Neutrophil (primary cell): ENCODE measurements around the gene CIBAR2.

Experiments used
- H3K27ac ChIP-seq: fragments of 200-600 bp; sonication (generic); 2 replicates; pipeline ENCODE4 v1.5.1; 2016; ENCODE audit warnings: mild to moderate bottlenecking, moderate library complexity
- H3K27me3 ChIP-seq: fragments of 200-600 bp; sonication (generic); 2 replicates; pipeline ENCODE4 v1.6.0; 2016; ENCODE audit warnings: mild to moderate bottlenecking
- H3K36me3 ChIP-seq: fragments of 200-600 bp; sonication (generic); 2 replicates; pipeline ENCODE4 v1.5.1; 2017
- H3K4me1 ChIP-seq, 2 experiments: fragments of 200-600 bp in 1 of 2; sonication (generic) in 1 of 2; 1 replicate in 1 of 2; 2 replicates in 1 of 2; pipeline versions ENCODE4 v1.5.1 to v1.6.1; 2013 to 2016; ENCODE audit warnings: low read depth in 1 of 2, low read length in 1 of 2, mild to moderate bottlenecking in 1 of 2, moderate library complexity in 1 of 2; ENCODE audit not compliant: control insufficient read depth in 1 of 2, insufficient read depth in 1 of 2
- H3K4me3 ChIP-seq, 2 experiments: fragments of 200-600 bp in 1 of 2; sonication (generic) in 1 of 2; 1 replicate in 1 of 2; 2 replicates in 1 of 2; pipeline ENCODE4 v1.5.1; 2013 to 2016; ENCODE audit warnings: low read depth in 1 of 2, low read length in 1 of 2, mild to moderate bottlenecking in 1 of 2, moderate library complexity in 1 of 2
- H3K9me3 ChIP-seq: fragments of 200-600 bp; sonication (generic); 2 replicates; pipeline ENCODE4 v1.5.1; 2016
- TF ChIP-seq, protein P1 (sequence below): fragments of 200-600 bp; sonication (generic); IDR thresholded peaks from 2 replicates; pipeline ENCODE4 v1.5.1; 2016; ENCODE audit warnings: antibody characterized with exemption

Gene CIBAR2

GRCh38 chr16:85062845-85063244 is 49.4 kb downstream of the CIBAR2 start:
- TF ChIP-seq, protein P1, sequence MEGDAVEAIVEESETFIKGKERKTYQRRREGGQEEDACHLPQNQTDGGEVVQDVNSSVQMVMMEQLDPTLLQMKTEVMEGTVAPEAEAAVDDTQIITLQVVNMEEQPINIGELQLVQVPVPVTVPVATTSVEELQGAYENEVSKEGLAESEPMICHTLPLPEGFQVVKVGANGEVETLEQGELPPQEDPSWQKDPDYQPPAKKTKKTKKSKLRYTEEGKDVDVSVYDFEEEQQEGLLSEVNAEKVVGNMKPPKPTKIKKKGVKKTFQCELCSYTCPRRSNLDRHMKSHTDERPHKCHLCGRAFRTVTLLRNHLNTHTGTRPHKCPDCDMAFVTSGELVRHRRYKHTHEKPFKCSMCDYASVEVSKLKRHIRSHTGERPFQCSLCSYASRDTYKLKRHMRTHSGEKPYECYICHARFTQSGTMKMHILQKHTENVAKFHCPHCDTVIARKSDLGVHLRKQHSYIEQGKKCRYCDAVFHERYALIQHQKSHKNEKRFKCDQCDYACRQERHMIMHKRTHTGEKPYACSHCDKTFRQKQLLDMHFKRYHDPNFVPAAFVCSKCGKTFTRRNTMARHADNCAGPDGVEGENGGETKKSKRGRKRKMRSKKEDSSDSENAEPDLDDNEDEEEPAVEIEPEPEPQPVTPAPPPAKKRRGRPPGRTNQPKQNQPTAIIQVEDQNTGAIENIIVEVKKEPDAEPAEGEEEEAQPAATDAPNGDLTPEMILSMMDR = no peak
- H3K4me1 ChIP-seq = peaks cover 60 to 65% of the 10 kb centered on the region in 2 experiments
- H3K9me3 ChIP-seq = no peaks in the 10 kb centered on the region
- H3K4me3 ChIP-seq = peak overlapping the region; percentile 29 to 36
- H3K27ac ChIP-seq = peak overlapping the region; percentile 91
- no peaks in the 10 kb centered on the region for H3K27me3 ChIP-seq
- peaks cover 70% of the 10 kb centered on the region for H3K36me3 ChIP-seq

DNA sequence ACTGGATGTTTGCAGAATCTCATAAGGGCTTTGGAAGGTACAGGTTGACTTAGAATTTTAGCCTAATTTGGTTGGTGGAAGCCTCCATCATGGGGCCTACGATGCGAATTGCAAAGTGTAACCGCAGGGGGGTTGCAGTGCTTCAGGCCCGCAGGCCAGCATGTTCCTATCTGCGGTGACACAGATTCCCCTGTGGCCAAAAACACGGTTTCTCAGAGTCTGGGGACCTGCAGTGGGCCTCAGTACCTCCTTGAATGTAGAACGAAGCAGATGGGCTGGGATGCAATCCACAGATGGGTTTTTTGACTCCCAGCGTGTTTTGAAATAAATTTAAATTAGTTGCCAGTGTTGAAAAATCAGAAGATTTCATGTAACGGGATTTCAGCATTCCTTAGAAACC is 49.9 kb downstream of the CIBAR2 start:
- Histone ChIP-seq H3K4me1 (peaks cover 66 to 71% of the 10 kb centered on the region in 2 experiments), H3K27me3 (no peaks in the 10 kb centered on the region), H3K27ac (peak overlapping the region; percentile 91), H3K4me3 (peak overlapping the region; percentile 29 to 36), H3K36me3 (peaks cover 70% of the 10 kb centered on the region), H3K9me3 (no peaks in the 10 kb centered on the region)
- TF ChIP-seq, protein P1 = no peak

GRCh38 chr16:85061566-85061965 is 50.7 kb downstream of the CIBAR2 start:
- TF ChIP-seq, protein P1 = peak; percentile 41
- peaks cover 73 to 78% of the 10 kb centered on the region in 2 experiments for H3K4me1 ChIP-seq
- H3K27ac ChIP-seq = peak overlapping the region; percentile 91
- H3K4me3 ChIP-seq = peak overlapping the region; percentile 29 to 36
- peaks cover 64% of the 10 kb centered on the region for H3K36me3 ChIP-seq
- H3K9me3 ChIP-seq = no peaks in the 10 kb centered on the region
- no peaks in the 10 kb centered on the region for H3K27me3 ChIP-seq

DNA sequence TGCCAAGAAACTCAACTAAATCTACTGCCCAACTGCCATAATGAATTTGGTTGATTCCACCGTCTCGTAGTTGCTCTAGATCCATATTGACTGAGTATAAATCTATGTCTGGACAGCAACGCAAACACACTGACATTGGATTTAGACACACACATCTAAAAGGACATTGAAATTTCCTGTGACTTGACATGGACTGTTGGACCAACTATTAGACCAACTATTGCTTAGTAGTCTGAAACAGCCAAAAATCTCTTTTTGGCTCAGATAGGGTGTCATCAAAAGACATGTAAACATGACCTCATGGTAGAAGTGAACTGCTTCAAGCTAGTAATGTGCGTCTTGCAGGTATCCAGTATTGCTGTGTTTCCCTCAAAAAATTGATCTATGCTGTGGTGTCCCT is 53.4 kb downstream of the CIBAR2 start:
- Histone ChIP-seq H3K36me3 (peaks cover 39% of the 10 kb centered on the region), H3K4me1 (peaks cover 95 to 99% of the 10 kb centered on the region in 2 experiments), H3K9me3 (no peaks in the 10 kb centered on the region), H3K4me3 (no peak overlapping the region), H3K27me3 (no peaks in the 10 kb centered on the region), H3K27ac (peak overlapping the region; percentile 91)
- TF ChIP-seq, protein P1 = no peak

GRCh38 chr16:85057948-85058347 is 54.3 kb downstream of the CIBAR2 start:
- Histone ChIP-seq H3K27ac (peak overlapping the region; percentile 92), H3K27me3 (no peaks in the 10 kb centered on the region), H3K4me1 (peaks cover 93 to 99% of the 10 kb centered on the region in 2 experiments), H3K4me3 (no peak overlapping the region), H3K9me3 (no peaks in the 10 kb centered on the region), H3K36me3 (peaks cover 38% of the 10 kb centered on the region)
- TF ChIP-seq, protein P1 = no peak
